HG03039 (cell line): ENCODE measurements around the gene ODAD2.

Experiments
- ATAC-seq: cut with Tn5 transposase; IDR thresholded peaks from one replicate; pipeline ENCODE4 v1.9.1; 2021; ENCODE audit warnings: mild to moderate bottlenecking, moderate library complexity; ENCODE audit not compliant: unreplicated experiment

ODAD2 gene

GRCh38 chr10:27844223-27844622, 154.7 kb downstream of the ODAD2 start:
- ATAC-seq = no peak

GRCh38 chr10:27838901-27839300, 160.0 kb downstream of the ODAD2 start:
- ATAC-seq = no peak

- no peak for ATAC-seq
Observed at GRCh38 chr10:27838361-27838760, 160.5 kb downstream of the ODAD2 start.

GRCh38 chr10:27834476-27834875, 164.4 kb downstream of the ODAD2 start:
- no peak for ATAC-seq

DNA sequence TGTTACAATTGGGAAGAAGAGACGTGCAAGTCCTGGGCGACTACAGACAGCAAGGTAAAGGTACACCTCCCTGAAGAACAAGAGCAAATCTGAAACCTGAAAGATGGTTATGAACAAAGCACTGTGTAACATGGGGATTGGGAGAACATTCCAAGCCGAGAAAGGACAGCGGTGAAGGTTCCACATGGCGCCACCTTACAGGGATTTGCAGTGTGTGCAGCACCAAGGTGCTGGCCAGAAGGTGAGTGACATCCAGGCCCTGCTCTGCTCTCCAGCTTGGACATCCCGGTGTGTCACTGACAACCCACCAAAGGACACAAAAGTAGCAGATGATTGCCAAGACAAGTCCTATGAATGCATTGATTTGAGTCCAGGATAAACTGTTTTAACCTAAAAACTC, 165.1 kb downstream of the ODAD2 start:
- no peak for ATAC-seq

DNA sequence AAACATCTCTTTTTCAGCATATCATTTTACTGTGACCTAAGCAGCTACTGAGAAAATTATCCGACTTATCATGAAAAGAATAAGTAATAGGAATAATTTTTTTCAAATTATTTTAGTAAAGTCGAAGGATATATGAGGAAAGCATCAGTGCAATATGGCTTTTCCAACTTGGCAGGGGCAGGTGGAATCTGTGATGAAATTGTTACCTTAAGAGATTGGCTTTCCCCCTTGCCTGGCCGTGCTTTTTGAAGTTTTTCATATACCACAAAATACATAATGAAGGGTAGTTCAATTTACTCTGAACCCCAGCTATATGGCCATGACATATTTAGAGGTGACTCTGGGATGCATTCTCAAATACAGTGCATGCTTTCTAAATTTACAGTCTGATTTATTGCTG, 166.1 kb downstream of the ODAD2 start:
- ATAC-seq = no peak

- no peak for ATAC-seq
Observed at GRCh38 chr10:27826369-27826768, 172.5 kb downstream of the ODAD2 start.

GRCh38 chr10:27822301-27822700, 176.6 kb downstream of the ODAD2 start:
- no peak for ATAC-seq

DNA sequence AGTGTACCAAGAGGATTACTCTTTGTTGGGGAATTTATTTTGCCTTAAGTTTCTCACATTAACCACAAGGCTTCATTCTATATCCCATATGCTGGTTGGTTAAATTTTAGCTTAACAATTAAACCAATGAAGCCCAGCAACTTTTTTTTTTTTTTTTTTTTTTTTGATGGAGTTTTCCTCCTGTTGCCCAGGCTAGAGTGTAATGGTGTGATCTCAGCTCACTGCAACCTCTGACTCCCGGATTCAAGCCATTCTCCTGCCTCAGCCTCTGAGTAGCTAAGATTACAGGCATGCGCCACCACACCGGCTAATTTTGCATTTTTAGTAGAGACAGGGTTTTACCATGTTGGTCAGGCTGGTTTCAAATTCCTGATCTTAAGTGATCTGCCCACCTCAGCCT, 178.2 kb downstream of the ODAD2 start:
- no peak for ATAC-seq

DNA sequence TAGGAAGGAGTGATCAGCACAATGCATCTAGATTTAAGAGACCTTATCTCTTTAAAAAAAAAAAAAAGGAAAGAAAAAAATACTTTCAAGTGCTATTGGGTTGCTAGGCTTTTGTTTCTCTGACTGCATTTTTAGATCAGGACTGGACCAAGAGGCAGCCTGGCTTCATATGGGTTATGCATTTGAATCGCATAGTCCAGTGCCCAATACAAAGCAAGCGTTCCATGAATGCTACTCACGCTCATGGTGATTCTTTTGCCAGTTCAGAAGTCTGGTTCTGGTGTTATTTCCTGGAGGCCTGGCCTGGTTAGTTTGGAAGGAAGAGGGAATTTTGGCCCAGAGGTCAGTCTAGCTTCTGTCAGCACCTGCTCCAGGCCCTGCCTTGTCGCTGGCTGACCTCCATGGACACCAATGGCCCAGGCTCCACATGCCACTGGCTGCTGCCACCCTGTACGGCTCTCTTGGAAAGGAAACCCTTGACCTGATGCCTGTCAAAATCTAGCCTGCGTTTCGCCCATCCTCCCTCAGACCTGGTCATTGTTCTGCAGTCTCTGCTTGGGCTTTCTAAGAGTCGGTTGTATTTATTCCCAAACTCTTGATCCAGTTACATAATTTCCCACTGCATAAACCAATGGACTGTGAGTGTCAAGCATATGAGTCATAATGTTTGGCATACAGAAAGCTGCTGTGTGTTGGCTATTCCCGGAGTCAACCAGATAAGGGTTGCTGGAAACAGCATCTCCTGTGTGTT, 178.9 kb downstream of the ODAD2 start:
- ATAC-seq = no peak

DNA sequence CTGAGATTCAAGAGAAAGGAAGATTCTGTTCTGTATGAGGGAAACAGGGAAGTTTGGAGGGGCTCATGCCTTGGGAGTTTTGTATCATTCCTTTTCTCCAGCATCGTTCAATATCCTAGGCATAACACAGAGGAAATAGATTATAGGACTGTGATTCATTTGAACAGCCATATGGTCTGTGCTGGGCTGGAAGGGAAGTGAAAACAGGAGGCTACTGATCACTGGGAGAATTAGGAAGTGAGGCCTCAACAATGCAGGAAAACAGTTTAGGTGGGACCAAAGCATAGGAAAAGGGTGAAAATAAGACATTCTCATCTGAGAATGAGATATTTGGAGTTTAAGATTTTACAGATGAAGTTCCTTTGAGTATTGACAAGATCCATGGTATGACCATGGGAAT, 182.6 kb downstream of the ODAD2 start:
- ATAC-seq = no peak

GRCh38 chr10:27815846-27816245, 183.0 kb downstream of the ODAD2 start:
- ATAC-seq = no peak

- no peak for ATAC-seq
Observed at GRCh38 chr10:27815261-27815660, 183.6 kb downstream of the ODAD2 start.

DNA sequence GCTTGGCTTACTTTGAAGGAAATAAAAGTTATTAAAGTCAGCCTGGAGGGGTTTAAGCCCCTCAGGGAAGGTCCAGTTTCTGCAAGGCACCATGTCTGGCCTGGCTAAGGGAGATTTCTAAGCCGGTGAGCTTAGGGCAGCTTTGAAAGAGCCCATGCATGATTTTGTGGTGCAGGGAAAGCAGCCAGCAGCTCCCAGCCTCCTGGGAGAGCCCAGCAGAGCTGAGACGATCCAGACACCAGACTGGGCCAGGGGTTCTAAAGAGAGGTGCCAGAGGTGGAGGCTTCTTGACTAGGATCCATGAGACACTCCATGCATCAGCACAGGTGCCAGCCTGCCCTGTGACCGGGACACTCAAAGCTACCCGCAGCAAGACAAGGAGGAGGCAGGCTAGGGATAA, 193.7 kb downstream of the ODAD2 start:
- no peak for ATAC-seq

DNA sequence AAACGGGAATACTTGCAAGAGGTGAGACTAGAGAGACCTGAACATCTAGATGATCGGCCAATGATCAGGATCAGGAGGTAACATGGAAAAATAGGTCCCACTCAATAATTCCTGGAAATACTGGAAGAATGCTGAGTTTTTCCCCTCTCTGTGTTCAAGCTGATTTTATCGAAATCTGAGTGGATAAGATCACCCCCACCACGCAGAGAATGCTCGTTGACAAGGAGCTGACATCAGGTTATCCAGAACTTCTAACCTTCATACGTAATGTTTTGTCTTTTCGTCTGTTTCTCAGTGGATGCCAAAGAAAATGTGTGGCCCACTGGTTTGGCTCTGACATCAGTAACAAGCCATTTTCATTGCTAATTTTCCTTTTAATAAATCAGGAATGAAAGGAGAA, 194.7 kb downstream of the ODAD2 start:
- ATAC-seq = no peak

DNA sequence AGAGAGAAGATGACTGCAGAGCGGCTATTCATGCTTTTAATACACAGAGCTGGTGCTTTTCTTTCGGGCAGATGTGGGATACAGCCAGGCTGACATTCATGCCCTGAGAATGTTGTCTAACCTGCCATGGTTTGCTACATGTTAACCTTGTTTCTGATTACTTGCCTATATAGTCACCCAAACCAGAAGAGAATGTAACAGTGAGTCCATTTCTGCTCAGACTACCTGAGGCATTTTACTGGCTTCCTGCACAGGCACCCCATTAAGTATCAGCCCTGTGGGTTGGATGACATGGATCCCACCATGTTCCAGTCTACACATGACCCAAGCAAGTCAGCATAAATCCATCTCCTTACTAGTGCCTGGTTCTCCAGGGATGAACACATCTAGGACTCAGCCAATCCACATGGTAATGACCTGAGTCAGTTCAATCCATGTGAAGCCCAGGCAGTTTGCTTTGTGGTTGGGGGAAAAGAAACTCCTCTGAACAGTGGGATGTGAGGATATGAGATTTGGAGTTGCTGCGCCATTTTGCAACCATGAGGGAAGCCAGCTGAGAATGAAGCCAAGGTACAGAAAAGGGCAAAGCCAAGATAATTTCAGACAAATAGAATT, 197.6 kb downstream of the ODAD2 start:
- ATAC-seq = no peak

DNA sequence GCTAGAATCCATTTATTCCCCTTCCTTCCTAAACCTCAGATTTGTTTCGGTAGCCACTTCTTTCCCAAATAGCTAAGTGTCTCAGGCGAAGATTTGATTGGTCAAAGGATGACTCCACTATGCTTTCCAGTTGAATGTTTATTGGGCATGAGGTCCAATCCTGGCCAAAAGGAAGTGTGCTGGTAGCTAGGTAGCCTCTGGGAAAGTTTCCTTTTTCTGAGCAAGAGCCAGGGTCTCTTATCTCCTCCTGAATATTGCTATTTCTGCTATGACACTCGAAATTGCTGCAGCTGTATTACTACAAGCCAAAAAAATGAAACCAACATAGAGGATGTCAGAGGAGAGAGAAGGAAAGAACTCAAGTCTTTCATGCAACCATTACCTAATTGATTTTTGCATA, 199.8 kb downstream of the ODAD2 start:
- no peak for ATAC-seq

GRCh38 chr10:27794157-27794556, 204.7 kb downstream of the ODAD2 start:
- no peak for ATAC-seq

DNA sequence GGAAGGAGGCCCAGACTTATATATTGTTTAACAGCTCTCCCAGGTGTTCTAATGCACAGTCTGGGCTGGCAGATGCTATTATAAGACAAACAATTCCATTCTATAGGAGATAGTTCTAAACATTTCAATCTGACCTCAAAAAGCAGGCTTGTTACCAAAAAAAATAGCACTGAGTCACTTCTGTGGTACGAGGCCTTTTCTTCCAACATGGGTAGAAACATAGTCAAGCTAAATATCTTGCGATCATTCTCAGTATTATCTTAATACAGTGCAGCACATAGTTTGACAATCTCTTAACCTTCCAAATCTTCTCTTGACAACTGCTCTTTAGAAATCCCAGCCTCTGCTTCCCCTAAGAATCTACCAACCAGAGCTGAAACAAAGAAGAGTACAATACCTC, 206.7 kb downstream of the ODAD2 start:
- ATAC-seq = no peak

- no peak for ATAC-seq
Observed at GRCh38 chr10:27784272-27784671, 214.6 kb downstream of the ODAD2 start.

- ATAC-seq = no peak
Observed at GRCh38 chr10:27783660-27784059, 215.2 kb downstream of the ODAD2 start.

DNA sequence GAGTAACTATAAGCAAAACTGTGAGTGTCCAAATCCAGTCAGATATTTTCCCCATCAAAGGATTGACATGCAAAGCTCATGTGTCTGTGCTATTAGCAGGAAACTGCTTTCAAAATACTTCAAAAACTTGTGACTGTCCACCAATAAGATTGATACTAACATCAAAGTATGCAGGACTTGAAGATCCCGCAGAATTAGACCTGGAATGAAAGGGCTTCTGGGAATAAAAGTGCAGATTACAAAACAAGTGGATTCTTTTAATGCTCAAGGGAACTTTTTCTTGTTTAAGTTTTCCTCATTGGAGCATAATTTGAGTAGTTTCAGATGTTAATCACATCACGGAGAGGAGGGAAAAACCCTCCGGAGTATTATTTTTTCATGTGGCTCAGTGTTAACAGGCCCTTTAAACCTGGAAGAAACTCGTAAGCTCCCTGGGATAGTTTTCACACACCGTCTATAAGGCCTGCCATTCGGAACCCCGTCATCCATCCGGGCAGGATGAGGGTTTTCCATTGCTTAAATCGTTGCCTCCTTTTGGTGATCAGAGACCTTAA, 219.3 kb downstream of the ODAD2 start:
- no peak for ATAC-seq

DNA sequence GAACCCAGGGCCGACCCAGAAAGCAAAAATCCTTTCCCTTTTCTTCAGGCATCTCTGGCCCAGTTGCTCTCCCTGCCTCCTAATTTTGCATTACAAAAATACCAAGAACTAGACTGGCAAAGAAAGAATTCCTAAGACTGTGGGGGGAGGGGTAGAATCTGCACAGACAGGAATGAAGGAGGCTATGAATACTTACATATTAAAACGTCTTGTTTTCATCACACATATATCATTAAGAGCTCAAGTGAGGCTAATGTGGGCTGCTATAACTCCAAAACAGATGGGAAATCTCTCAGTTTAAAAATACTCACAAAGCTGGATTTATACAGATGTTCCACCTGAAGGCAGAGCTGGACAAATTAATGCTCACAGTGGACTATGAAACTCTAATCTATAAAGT, 224.0 kb downstream of the ODAD2 start:
- no peak for ATAC-seq
